ENCODE measurements around the gene OSBPL10.
"Not testable (repeated sequence)": the region's sequence is repeated elsewhere in the genome, so short reads cannot be mapped to it uniquely, and the experiment has no call there.

Gene OSBPL10

GRCh38 chr3:31714495-31715280 lies 266.4 kb downstream of the OSBPL10 start:
- DNase-seq (ENCODE audit: low read depth in 4 of 4, low spot score in 1 of 4) = no peak

- DNase-seq (ENCODE audit: low read depth in 4 of 4, low spot score in 1 of 4) = no peak
Measured at GRCh38 chr3:31713816-31714215, 267.2 kb downstream of the OSBPL10 start.

GRCh38 chr3:31710123-31710803 lies 270.8 kb downstream of the OSBPL10 start:
- no peak for DNase-seq (ENCODE audit: low read depth in 4 of 4, low spot score in 1 of 4)

- no peak for DNase-seq (ENCODE audit: low read depth in 4 of 4, low spot score in 1 of 4)
Measured at GRCh38 chr3:31709526-31709925, 271.5 kb downstream of the OSBPL10 start.

- DNase-seq (ENCODE audit: low read depth in 4 of 4, low spot score in 1 of 4) = no peak
Measured at GRCh38 chr3:31709005-31709404, 272.1 kb downstream of the OSBPL10 start.

- no peak for DNase-seq (ENCODE audit: low read depth in 4 of 4, low spot score in 1 of 4)
Measured at GRCh38 chr3:31707286-31707685, 273.8 kb downstream of the OSBPL10 start.

GRCh38 chr3:31705736-31706135 lies 275.3 kb downstream of the OSBPL10 start:
- DNase-seq (ENCODE audit: low read depth in 4 of 4, low spot score in 1 of 4) = no peak

- peak in 1 of 4 experiments; percentile 28 for DNase-seq (ENCODE audit: low read depth in 4 of 4, low spot score in 1 of 4)
Measured at GRCh38 chr3:31704591-31705179, 276.4 kb downstream of the OSBPL10 start.

GRCh38 chr3:31704156-31704555 lies 276.9 kb downstream of the OSBPL10 start:
- no peak for DNase-seq (ENCODE audit: low read depth in 4 of 4, low spot score in 1 of 4)

- DNase-seq (ENCODE audit: low read depth in 4 of 4, low spot score in 1 of 4) = no peak
Measured at GRCh38 chr3:31701286-31701685, 279.8 kb downstream of the OSBPL10 start.

GRCh38 chr3:31699309-31699953 lies 281.6 kb downstream of the OSBPL10 start:
- no peak for DNase-seq (ENCODE audit: low read depth in 4 of 4, low spot score in 1 of 4)

GRCh38 chr3:31696815-31697548 lies 284.1 kb downstream of the OSBPL10 start:
- no peak for DNase-seq (ENCODE audit: low read depth in 4 of 4, low spot score in 1 of 4)

GRCh38 chr3:31696009-31696297 lies 285.1 kb downstream of the OSBPL10 start:
- DNase-seq (ENCODE audit: low read depth in 4 of 4, low spot score in 1 of 4) = no peak

GRCh38 chr3:31695280-31696008 lies 285.6 kb downstream of the OSBPL10 start:
- DNase-seq (ENCODE audit: low read depth in 4 of 4, low spot score in 1 of 4) = peak in 1 of 4 experiments; percentile 9

GRCh38 chr3:31693346-31693745 lies 287.7 kb downstream of the OSBPL10 start:
- DNase-seq (ENCODE audit: low read depth in 4 of 4, low spot score in 1 of 4) = no peak

GRCh38 chr3:31692751-31693150 lies 288.3 kb downstream of the OSBPL10 start:
- DNase-seq (ENCODE audit: low read depth in 4 of 4, low spot score in 1 of 4) = no peak

- no peak for DNase-seq (ENCODE audit: low read depth in 4 of 4, low spot score in 1 of 4)
Measured at GRCh38 chr3:31690771-31691170, 290.3 kb downstream of the OSBPL10 start.

- DNase-seq (ENCODE audit: low read depth in 4 of 4, low spot score in 1 of 4) = not testable (repeated sequence)
Measured at GRCh38 chr3:31689523-31689922, 291.5 kb downstream of the OSBPL10 start.

- no peak for DNase-seq (ENCODE audit: low read depth in 4 of 4, low spot score in 1 of 4)
Measured at GRCh38 chr3:31688984-31689383, 292.1 kb downstream of the OSBPL10 start.

GRCh38 chr3:31687020-31687802 lies 293.9 kb downstream of the OSBPL10 start:
- no peak for DNase-seq (ENCODE audit: low read depth in 4 of 4, low spot score in 1 of 4)
